Measurements from ENCODE around the gene ODAD2. TPM values are rescaled to one million over a fixed set of nuclear protein-coding genes. Genes with fewer than 3 reads are reported as not detected.

The ODAD2 gene
- total and polyA plus RNA-seq, 2 experiments from 2014 or later: 0.40 to 0.76 TPM

GRCh38 chr10:27784272-27784671 lies 214.6 kb downstream of the ODAD2 start:
- no peaks in the 10 kb centered on the region for H3K9me2 ChIP-seq (replicated peaks; ENCODE audit: insufficient read depth)
- H3K4me1 ChIP-seq (ENCODE audit: insufficient read depth): no peaks in the 10 kb centered on the region
- H3K4me3 ChIP-seq: no peak overlapping the region
- H3K9me3 ChIP-seq (ENCODE audit: low read depth): no peaks in the 10 kb centered on the region
- no peaks in the 10 kb centered on the region for H3K36me3 ChIP-seq (replicated peaks; ENCODE audit: insufficient read depth, low read depth)
- H4K20me1 ChIP-seq (ENCODE audit: insufficient read depth, poor library complexity, severe bottlenecking): no peaks in the 10 kb centered on the region
- no peak overlapping the region for H3K27ac ChIP-seq
- H3K4me2 ChIP-seq: no peak overlapping the region
- DNase-seq (ENCODE audit: low spot score): no peak
- 94% methylated on average over 2 of the region's 2 CpGs for WGBS (ENCODE audit: low lambda C conversion rate, missing lambda C conversion rate)
- H3K79me2 ChIP-seq: no peaks in the 10 kb centered on the region
- H2AFZ ChIP-seq: no peak overlapping the region
- H3K27me3 ChIP-seq: no peaks in the 10 kb centered on the region
- TF ChIP-seq EZH2phosphoT487 (IDR thresholded peaks at IDR 0.05; ENCODE audit: low read depth, severe bottlenecking, unreplicated experiment) (no peak), EZH2 (IDR thresholded peaks at IDR 0.05; ENCODE audit: borderline replicate concordance) (no peak), CTCF (IDR thresholded peaks at IDR 0.05; ENCODE audit: poor library complexity) (no peak)

- no peak overlapping the region for H3K27ac ChIP-seq
- H3K4me1 ChIP-seq (ENCODE audit: insufficient read depth): no peaks in the 10 kb centered on the region
- peak; percentile 36 for DNase-seq (ENCODE audit: low spot score)
- H3K4me2 ChIP-seq: no peak overlapping the region
- H3K79me2 ChIP-seq: no peaks in the 10 kb centered on the region
- no peak overlapping the region for H2AFZ ChIP-seq
- no peaks in the 10 kb centered on the region for H3K9me2 ChIP-seq (replicated peaks; ENCODE audit: insufficient read depth)
- H3K27me3 ChIP-seq: no peaks in the 10 kb centered on the region
- TF ChIP-seq EZH2phosphoT487 (IDR thresholded peaks at IDR 0.05; ENCODE audit: low read depth, severe bottlenecking, unreplicated experiment) (no peak), EZH2 (IDR thresholded peaks at IDR 0.05; ENCODE audit: borderline replicate concordance) (no peak), CTCF (IDR thresholded peaks at IDR 0.05; ENCODE audit: poor library complexity) (peak; percentile 38)
- no peaks in the 10 kb centered on the region for H4K20me1 ChIP-seq (ENCODE audit: insufficient read depth, poor library complexity, severe bottlenecking)
- no peaks in the 10 kb centered on the region for H3K36me3 ChIP-seq (replicated peaks; ENCODE audit: insufficient read depth, low read depth)
- no peak overlapping the region for H3K4me3 ChIP-seq
- H3K9me3 ChIP-seq (ENCODE audit: low read depth): no peaks in the 10 kb centered on the region
- WGBS (ENCODE audit: low lambda C conversion rate, missing lambda C conversion rate): 24% methylated on average over 1 of the region's 1 CpG
These were observed 215.2 kb downstream of the ODAD2 start for GRCh38 chr10:27783660-27784059.

- Histone ChIP-seq H3K4me1 (ENCODE audit: insufficient read depth) (no peaks in the 10 kb centered on the region), H3K36me3 (replicated peaks; ENCODE audit: insufficient read depth, low read depth) (no peaks in the 10 kb centered on the region), H3K27ac (no peak overlapping the region), H3K4me3 (no peak overlapping the region), H2AFZ (no peak overlapping the region), H3K9me3 (ENCODE audit: low read depth) (no peaks in the 10 kb centered on the region), H3K9me2 (replicated peaks; ENCODE audit: insufficient read depth) (no peaks in the 10 kb centered on the region), H3K79me2 (no peaks in the 10 kb centered on the region), H3K27me3 (no peaks in the 10 kb centered on the region), H3K4me2 (no peak overlapping the region), H4K20me1 (ENCODE audit: insufficient read depth, poor library complexity, severe bottlenecking) (no peaks in the 10 kb centered on the region)
- no peak for DNase-seq (ENCODE audit: low spot score)
- 80% methylated on average over 9 of the region's 9 CpGs for WGBS (ENCODE audit: low lambda C conversion rate, missing lambda C conversion rate)
- no peak for TF ChIP-seq CTCF (IDR thresholded peaks at IDR 0.05; ENCODE audit: poor library complexity)
These were observed 219.3 kb downstream of the ODAD2 start for GRCh38 chr10:27779462-27780015.

GRCh38 chr10:27774831-27775230 lies 224.0 kb downstream of the ODAD2 start:
- H3K27me3 ChIP-seq: peaks cover 5% of the 10 kb centered on the region
- DNase-seq (ENCODE audit: low spot score): no peak
- no peaks in the 10 kb centered on the region for H3K79me2 ChIP-seq
- no peak overlapping the region for H2AFZ ChIP-seq
- H4K20me1 ChIP-seq (ENCODE audit: insufficient read depth, poor library complexity, severe bottlenecking): no peaks in the 10 kb centered on the region
- no peaks in the 10 kb centered on the region for H3K4me1 ChIP-seq (ENCODE audit: insufficient read depth)
- no peaks in the 10 kb centered on the region for H3K36me3 ChIP-seq (replicated peaks; ENCODE audit: insufficient read depth, low read depth)
- TF ChIP-seq CTCF (IDR thresholded peaks at IDR 0.05; ENCODE audit: poor library complexity) (no peak), EZH2 (IDR thresholded peaks at IDR 0.05; ENCODE audit: borderline replicate concordance) (no peak), EZH2phosphoT487 (IDR thresholded peaks at IDR 0.05; ENCODE audit: low read depth, severe bottlenecking, unreplicated experiment) (no peak)
- WGBS (ENCODE audit: low lambda C conversion rate, missing lambda C conversion rate): 45% methylated on average over 2 of the region's 2 CpGs
- H3K27ac ChIP-seq: no peak overlapping the region
- no peak overlapping the region for H3K4me2 ChIP-seq
- no peaks in the 10 kb centered on the region for H3K9me2 ChIP-seq (replicated peaks; ENCODE audit: insufficient read depth)
- no peak overlapping the region for H3K4me3 ChIP-seq
- H3K9me3 ChIP-seq (ENCODE audit: low read depth): no peaks in the 10 kb centered on the region

Measured in hepatocyte (in vitro differentiated cells).